Activated T-cell treated with anti-CD3 and anti-CD28 coated beads, Interleukin-2, amount 50 U/mL, for 1 hour (primary cell): ENCODE measurements around the gene STYX.

Experiments
- DNase-seq: peaks from one replicate; pipeline ENCODE4 v3.0.0-alpha.2; 2020

STYX gene

GRCh38 chr14:52791223-52792096, 61.5 kb downstream of the STYX start, which contains the start of gene GNPNAT1:
Gene GNPNAT1 (minus strand): TSS chr14:52791607. CDS start chr14:52784650, 6,957 bp downstream.
- peak; percentile 91 for DNase-seq

DNA sequence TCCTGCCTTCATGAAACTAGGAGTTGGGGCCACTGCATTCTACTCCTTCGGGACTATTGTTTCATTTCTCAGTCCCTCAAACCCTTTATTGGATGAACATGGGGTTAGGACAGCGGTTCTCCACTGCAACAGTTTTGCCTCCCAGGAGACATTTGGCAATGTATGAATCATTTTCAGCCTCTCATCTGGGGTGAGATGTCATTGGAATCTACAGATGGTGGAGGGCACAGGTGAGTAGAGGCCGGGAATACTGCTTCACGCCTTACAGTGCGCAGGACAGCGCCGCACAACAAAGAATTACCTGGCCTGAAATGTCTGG, 62.1 kb downstream of the STYX start:
- DNase-seq, result no peak

- DNase-seq, result no peak
Observed at GRCh38 chr14:52793061-52793460, 63.1 kb downstream of the STYX start.

DNA sequence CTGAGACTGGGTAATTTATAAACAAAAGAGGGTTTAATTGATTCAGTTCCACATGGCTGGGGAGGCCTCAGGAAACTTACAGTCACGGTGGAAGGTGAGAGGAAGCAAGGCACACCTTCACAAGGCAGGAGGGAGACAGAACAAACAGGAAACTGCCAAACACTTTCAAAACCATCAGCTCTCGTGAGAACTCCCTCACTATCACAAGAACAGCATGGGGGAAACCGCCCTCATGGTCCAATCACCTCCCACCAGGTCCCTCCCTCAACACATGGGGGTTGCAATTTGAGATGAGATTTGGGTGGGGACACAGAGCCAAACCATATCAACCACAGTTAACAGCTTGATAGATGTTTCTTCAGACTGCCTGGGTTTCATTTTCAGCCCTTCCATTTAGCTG, 67.7 kb downstream of the STYX start:
- no peak for DNase-seq

GRCh38 chr14:52798826-52799225, 68.9 kb downstream of the STYX start:
- no peak for DNase-seq

GRCh38 chr14:52801014-52801712, 71.2 kb downstream of the STYX start:
- no peak for DNase-seq

DNA sequence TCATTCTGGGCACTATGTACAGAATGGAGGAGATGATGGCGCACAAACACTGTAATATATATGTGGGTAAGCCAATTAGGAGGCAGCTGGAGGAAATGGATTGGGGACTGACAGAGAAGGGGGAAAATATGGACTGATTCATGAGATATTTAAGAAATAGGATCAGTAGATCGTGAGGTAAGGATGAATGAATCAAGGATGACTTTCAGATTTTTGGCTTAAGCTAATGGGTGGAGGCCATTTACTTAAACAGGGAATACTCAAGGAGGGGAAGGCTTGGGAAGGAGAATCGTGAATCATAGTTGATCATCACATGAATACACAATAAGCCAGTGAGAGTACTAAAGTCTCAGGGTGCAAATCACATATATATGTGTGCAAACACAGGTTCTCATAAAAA, 72.6 kb downstream of the STYX start:
- DNase-seq, result no peak

GRCh38 chr14:52806115-52806514, 76.1 kb downstream of the STYX start:
- no peak for DNase-seq

DNA sequence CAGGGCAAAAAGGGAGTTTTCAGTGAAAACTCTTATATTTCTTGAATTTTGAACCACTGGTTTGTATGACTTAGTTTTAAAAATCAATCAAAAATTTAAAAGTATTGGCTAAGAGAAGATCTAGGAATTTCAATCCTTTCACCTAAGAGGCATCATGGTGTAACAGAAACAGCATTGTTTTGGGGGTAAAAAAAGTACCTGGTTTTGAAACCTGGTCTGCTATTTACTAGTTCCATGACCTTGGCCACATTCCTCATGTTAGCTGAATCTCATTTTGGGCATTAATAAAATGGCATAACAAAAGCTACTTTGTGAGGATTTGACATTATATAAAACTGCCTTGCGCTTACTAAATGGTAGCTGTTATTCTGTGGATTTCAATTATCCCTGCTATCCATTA, 78.1 kb downstream of the STYX start:
- no peak for DNase-seq

DNA sequence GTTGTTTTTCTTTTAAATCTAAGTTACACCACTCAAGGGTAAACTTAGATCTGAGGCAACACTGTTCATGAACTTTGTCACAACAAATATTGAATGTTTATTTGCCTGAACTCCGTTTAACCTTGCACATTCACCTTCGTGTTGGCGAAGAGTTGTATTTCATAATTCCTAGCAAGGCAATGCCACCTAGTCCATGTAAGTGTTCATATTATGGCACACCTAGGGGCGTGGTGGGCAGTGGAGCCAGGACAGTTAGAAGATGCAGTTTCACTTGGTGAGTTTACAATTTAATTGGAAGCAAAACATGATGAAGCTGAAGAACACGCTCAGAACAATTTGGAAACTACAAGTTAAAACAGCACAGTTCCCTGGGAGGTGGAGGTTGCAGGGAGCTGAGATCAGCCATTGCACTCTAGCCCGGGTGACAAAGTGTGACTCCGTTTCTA, 91.9 kb downstream of the STYX start:
- DNase-seq, result no peak

- DNase-seq, result no peak
Observed at GRCh38 chr14:52824462-52824861, 94.5 kb downstream of the STYX start.
